ENCODE measurements around the gene ETV6.

Gene ETV6

DNA sequence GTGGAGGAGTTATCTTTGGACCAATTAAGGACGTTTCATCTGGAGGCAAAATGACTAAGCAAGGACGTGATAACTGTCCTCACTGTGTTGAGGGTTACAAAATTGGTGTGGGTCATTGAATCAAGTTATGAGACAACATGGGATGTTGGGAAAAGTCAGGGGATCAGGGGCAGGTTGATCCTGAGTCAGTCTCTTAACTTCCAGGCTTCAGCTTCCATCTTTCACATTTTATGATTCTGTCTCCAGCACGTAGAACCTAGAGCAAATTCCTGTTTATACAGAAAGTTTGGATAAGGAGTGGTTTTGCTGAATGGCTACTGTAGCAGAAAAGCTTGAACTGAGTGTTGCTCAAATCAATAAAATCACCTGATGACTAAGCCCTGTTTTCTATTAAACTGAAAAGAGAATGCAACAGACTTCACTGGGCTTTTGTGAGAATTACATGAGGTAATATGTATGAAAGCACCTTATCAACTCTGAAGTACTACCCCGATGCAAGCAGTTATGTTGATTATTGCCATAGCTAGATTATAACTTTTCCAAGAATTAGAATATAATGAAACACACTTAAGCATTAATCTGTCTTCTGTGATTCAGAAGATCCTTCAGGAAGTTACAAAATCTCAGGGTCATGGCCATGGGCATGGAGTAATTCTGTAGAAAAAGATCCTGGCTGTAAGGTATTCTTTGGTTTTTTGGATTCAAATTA, 184.8 kb downstream of the ETV6 start:
- H3K4me3 ChIP-seq (ENCODE audit: low read depth in 1 of 2, low read length in 2 of 2) = no peak overlapping the region
- H3K9me3 ChIP-seq (ENCODE audit: insufficient read depth, low read length, severe bottlenecking) = no peaks in the 10 kb centered on the region
- peaks cover 56% of the 10 kb centered on the region for H3K36me3 ChIP-seq (ENCODE audit: insufficient read depth, low read length)
- no peak overlapping the region for H3K9ac ChIP-seq (ENCODE audit: low read depth, low read length)
- H2AFZ ChIP-seq (ENCODE audit: low read depth, low read length) = no peak overlapping the region
- no peak for ATAC-seq (ENCODE audit: insufficient read depth, low read depth)
- H3K27ac ChIP-seq (ENCODE audit: low read length) = no peak overlapping the region
- no peaks in the 10 kb centered on the region for H3K4me1 ChIP-seq (ENCODE audit: insufficient read depth, low read length)
- DNase-seq = no peak
- TF ChIP-seq, protein P1, sequence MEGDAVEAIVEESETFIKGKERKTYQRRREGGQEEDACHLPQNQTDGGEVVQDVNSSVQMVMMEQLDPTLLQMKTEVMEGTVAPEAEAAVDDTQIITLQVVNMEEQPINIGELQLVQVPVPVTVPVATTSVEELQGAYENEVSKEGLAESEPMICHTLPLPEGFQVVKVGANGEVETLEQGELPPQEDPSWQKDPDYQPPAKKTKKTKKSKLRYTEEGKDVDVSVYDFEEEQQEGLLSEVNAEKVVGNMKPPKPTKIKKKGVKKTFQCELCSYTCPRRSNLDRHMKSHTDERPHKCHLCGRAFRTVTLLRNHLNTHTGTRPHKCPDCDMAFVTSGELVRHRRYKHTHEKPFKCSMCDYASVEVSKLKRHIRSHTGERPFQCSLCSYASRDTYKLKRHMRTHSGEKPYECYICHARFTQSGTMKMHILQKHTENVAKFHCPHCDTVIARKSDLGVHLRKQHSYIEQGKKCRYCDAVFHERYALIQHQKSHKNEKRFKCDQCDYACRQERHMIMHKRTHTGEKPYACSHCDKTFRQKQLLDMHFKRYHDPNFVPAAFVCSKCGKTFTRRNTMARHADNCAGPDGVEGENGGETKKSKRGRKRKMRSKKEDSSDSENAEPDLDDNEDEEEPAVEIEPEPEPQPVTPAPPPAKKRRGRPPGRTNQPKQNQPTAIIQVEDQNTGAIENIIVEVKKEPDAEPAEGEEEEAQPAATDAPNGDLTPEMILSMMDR (IDR thresholded peaks at IDR 0.05; ENCODE audit: borderline replicate concordance, extremely low read depth, low read length, poor library complexity, severe bottlenecking) = no peak
- TF ChIP-seq EZH2 (IDR thresholded peaks at IDR 0.05; ENCODE audit: borderline replicate concordance, low read depth, low read length, severe bottlenecking) = no peak
- H3K27me3 ChIP-seq (ENCODE audit: insufficient read depth, low read length, poor library complexity) = no peaks in the 10 kb centered on the region
- H3K4me2 ChIP-seq (ENCODE audit: insufficient read depth, low read length) = no peak overlapping the region
- no peaks in the 10 kb centered on the region for H4K20me1 ChIP-seq (ENCODE audit: insufficient read depth, low read length)
- peaks cover 67% of the 10 kb centered on the region for H3K79me2 ChIP-seq (ENCODE audit: insufficient read depth, low read length)

DNA sequence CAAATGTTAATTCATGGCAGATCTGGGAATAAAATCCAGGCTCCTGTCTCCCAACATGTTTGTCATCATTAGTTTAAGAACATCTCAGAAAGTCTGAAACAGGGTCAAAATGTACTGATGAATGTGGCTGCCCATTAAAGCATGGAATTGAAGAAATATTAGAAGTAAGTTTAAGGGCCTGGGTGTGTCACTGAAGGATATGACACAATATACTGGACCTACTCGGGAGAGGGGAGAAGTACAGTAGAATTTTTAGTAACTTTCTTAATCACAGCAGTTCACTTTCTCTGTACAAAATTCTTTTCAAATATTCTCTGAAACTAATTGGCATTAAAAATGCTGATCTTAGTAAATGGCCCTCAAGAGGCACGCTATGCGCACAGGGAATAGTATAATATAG, 185.5 kb downstream of the ETV6 start:
- Histone ChIP-seq H3K9ac (ENCODE audit: low read depth, low read length) (no peak overlapping the region), H3K4me2 (ENCODE audit: insufficient read depth, low read length) (no peak overlapping the region)
- ATAC-seq (ENCODE audit: insufficient read depth, low read depth) = no peak

DNA sequence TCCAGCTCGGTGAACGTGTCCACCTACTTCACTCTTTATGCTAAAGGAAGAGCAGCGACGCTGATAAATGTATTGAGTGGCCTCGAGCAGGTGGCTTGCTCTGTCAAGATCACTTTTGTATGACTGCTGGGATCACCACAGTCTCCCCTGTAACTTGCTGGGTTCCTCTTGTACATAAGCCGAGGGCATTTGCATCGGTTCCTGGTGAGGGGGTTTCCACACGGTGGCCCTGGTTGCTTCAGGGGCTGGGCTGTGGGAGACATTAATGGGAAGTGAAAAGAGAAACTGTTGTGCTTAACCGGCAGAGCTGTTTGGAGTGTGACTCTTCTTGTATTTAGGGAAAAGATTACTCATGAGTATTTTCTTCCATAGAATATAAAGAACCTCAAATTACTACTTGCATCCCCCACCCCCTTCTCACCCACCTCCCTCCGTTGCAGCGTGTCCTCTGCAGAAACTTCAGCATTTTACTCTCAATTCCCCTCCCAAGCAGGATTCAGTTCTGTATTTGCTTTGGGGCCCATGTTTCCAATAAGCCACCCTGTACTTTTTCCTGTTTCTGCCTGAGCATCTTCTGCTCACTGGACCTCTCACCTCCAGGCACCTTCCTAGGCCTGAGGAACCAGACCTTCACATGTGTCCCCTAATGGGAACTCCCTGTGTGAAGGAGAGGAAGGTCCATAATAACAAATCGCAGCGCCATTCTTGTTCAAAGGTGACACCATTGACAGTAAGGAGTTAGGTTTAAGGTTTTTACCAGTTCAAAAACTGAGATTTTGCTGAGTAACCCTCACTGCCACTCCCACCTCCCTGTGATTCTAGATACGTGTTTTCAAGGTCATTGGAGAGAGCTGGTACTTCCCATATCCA, 187.0 kb downstream of the ETV6 start:
- Histone ChIP-seq H3K9ac (ENCODE audit: low read depth, low read length) (no peak overlapping the region; the same call in 1 of the 2 replicates), H4K20me1 (ENCODE audit: insufficient read depth, low read length) (no peaks in the 10 kb centered on the region), H3K4me1 (ENCODE audit: insufficient read depth, low read length) (no peaks in the 10 kb centered on the region), H3K4me2 (ENCODE audit: insufficient read depth, low read length) (no peak overlapping the region), H2AFZ (ENCODE audit: low read depth, low read length) (no peak overlapping the region), H3K27ac (ENCODE audit: low read length) (peak overlapping the region; percentile 54; the same call in 1 of the 2 replicates), H3K9me3 (ENCODE audit: insufficient read depth, low read length, severe bottlenecking) (no peaks in the 10 kb centered on the region), H3K27me3 (ENCODE audit: insufficient read depth, low read length, poor library complexity) (no peaks in the 10 kb centered on the region), H3K36me3 (ENCODE audit: insufficient read depth, low read length) (peaks cover 64% of the 10 kb centered on the region), H3K79me2 (ENCODE audit: insufficient read depth, low read length) (peaks cover 61% of the 10 kb centered on the region), H3K4me3 (ENCODE audit: low read depth in 1 of 2, low read length in 2 of 2) (no peak overlapping the region)
- TF ChIP-seq, protein P1 (IDR thresholded peaks at IDR 0.05; ENCODE audit: borderline replicate concordance, extremely low read depth, low read length, poor library complexity, severe bottlenecking) = no peak
- no peak for TF ChIP-seq EZH2 (IDR thresholded peaks at IDR 0.05; ENCODE audit: borderline replicate concordance, low read depth, low read length, severe bottlenecking)
- DNase-seq (no peak), ATAC-seq (ENCODE audit: insufficient read depth, low read depth) (0 out of 3 replicates have a peak, but pooled peaks have one; percentile 5)

More for the DNA sequence above, 185.5 kb downstream of the ETV6 start:
- Histone ChIP-seq H3K9me3 (ENCODE audit: insufficient read depth, low read length, severe bottlenecking) (no peaks in the 10 kb centered on the region), H3K36me3 (ENCODE audit: insufficient read depth, low read length) (peaks cover 56% of the 10 kb centered on the region), H3K27me3 (ENCODE audit: insufficient read depth, low read length, poor library complexity) (no peaks in the 10 kb centered on the region), H2AFZ (ENCODE audit: low read depth, low read length) (no peak overlapping the region), H3K4me3 (ENCODE audit: low read depth in 1 of 2, low read length in 2 of 2) (no peak overlapping the region), H3K79me2 (ENCODE audit: insufficient read depth, low read length) (peaks cover 64% of the 10 kb centered on the region), H3K4me1 (ENCODE audit: insufficient read depth, low read length) (no peaks in the 10 kb centered on the region), H3K27ac (ENCODE audit: low read length) (no peak overlapping the region), H4K20me1 (ENCODE audit: insufficient read depth, low read length) (no peaks in the 10 kb centered on the region)
- no peak for DNase-seq
- TF ChIP-seq, protein P1 (IDR thresholded peaks at IDR 0.05; ENCODE audit: borderline replicate concordance, extremely low read depth, low read length, poor library complexity, severe bottlenecking) = no peak
- no peak for TF ChIP-seq EZH2 (IDR thresholded peaks at IDR 0.05; ENCODE audit: borderline replicate concordance, low read depth, low read length, severe bottlenecking)
